ENCODE results near the gene SEMA5A. TPM values are rescaled to one million over a fixed set of nuclear protein-coding genes. Genes with fewer than 3 reads are reported as not detected.

SEMA5A gene
- total and polyA plus RNA-seq, 2 of the 8 experiments (the other 6 are each of a cell fraction or from before 2014, with no cell fraction given): 5.3 to 8.9 TPM

DNA sequence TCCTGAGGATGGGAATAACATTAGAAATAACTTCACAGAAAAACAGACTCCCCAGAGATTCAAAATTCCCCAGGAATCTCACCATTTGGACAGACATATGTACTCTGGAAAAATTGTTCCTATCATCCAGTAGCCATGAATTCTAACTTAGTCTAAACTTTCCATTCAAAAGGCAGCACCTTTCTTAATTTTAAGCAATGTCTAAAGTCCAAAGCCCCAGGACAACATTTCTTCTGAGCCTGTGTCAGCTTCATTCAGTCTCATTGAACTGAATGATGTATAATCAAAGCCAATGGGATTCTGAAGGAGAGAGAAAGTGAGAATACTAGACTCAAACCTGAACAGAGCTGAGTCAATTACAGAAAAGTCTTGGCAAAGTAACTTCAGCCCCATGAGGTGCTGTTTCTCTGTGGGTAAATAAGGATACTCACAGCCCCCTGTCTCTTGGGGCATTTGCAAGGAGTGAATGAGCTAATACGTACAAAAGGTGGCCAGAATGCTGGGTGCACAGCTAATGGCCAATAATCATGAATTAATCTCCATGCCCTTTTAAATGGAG is 140.6 kb downstream of the SEMA5A start:
- Histone ChIP-seq H2BK15ac (ENCODE audit: low read length) (no peak overlapping the region), H4K91ac (replicated peaks; ENCODE audit: insufficient read length, low read length) (no peak overlapping the region), H3K56ac (replicated peaks; ENCODE audit: insufficient read length, low read depth, low read length) (no peak overlapping the region), H3K27ac (ENCODE audit: low read depth, low read length) (no peak overlapping the region), H3K4me2 (ENCODE audit: insufficient read depth in 1 of 2, low read depth in 2 of 2, low read length in 2 of 2) (no peak overlapping the region), H4K8ac (ENCODE audit: extremely low read depth, insufficient read depth, low read length) (no peak overlapping the region), H3K4me3 (ENCODE audit: extremely low read depth in 1 of 4, insufficient read depth in 2 of 4, low read depth in 3 of 4, low read length in 4 of 4) (no peak overlapping the region), H3K27me3 (replicated peaks in 1 of 4; ENCODE audit: control insufficient read depth in 3 of 4, extremely low read depth in 1 of 4, insufficient read depth in 3 of 4, low read length in 3 of 4) (no peaks in the 10 kb centered on the region; a peak in 1 of 7 replicates), H2BK5ac (ENCODE audit: low read depth, low read length) (no peak overlapping the region), H3K9ac (replicated peaks in 1 of 4; ENCODE audit: extremely low read depth in 1 of 4, low read depth in 3 of 4, low read length in 3 of 4) (no peak overlapping the region), H2AK5ac (ENCODE audit: low read depth, low read length) (no peak overlapping the region), H3K23ac (ENCODE audit: insufficient read length) (no peak overlapping the region), H3K14ac (ENCODE audit: insufficient read length) (no peak overlapping the region), H4K20me1 (replicated peaks in 1 of 2; ENCODE audit: control insufficient read depth in 1 of 2, insufficient read depth in 2 of 2, low read length in 2 of 2) (peaks cover 0 to 4% of the 10 kb centered on the region in 2 experiments), H2BK12ac (ENCODE audit: low read depth, low read length) (no peak overlapping the region), H2BK20ac (ENCODE audit: low read length) (no peak overlapping the region), H3K79me1 (ENCODE audit: low read depth, low read length) (peaks cover 2% of the 10 kb centered on the region; the same call in 1 of the 2 replicates), H4K5ac (ENCODE audit: insufficient read length, low read depth, low read length) (no peak overlapping the region), H3K9me3 (ENCODE audit: insufficient read depth in 2 of 2, low read depth in 1 of 2, low read length in 1 of 2) (no peaks in the 10 kb centered on the region), H3K18ac (ENCODE audit: extremely low read depth, low read length) (no peak overlapping the region), H3K79me2 (ENCODE audit: control insufficient read depth in 1 of 2, insufficient read depth in 2 of 2, low read length in 2 of 2) (no peaks in the 10 kb centered on the region), H3K4ac (replicated peaks; ENCODE audit: insufficient read length, low read depth, low read length) (no peak overlapping the region), H2BK120ac (replicated peaks; ENCODE audit: low read depth, low read length) (no peak overlapping the region), H3K36me3 (ENCODE audit: control insufficient read depth in 2 of 4, insufficient read depth in 4 of 4, low read length in 3 of 4) (no peaks in the 10 kb centered on the region), H2AFZ (ENCODE audit: low read length) (no peak overlapping the region), H3K4me1 (replicated peaks in 1 of 4; ENCODE audit: control insufficient read depth in 3 of 4, insufficient read depth in 4 of 4, low read length in 3 of 4) (peaks cover 0 to 3% (median 1%) of the 10 kb centered on the region in 4 experiments; a peak in 3 of 7 replicates), H3K23me2 (ENCODE audit: low read depth, low read length) (peaks cover 5% of the 10 kb centered on the region; the same call in 1 of the 2 replicates)
- WGBS, 2 experiments (ENCODE audit: extremely low coverage in 1 of 2, insufficient coverage in 1 of 2, insufficient read length in 1 of 2, insufficient replicate concordance in 2 of 2, low coverage in 1 of 2, low lambda C conversion rate in 2 of 2, missing lambda C conversion rate in 1 of 2): 96% methylated on average over 1 of the region's 1 CpG; no CpG with 5 or more reads in 1 of the 2 experiments
- FAIRE-seq (no peak), DNase-seq (ENCODE audit: low read depth in 1 of 2, low spot score in 2 of 2) (no peak)
- POLR2A ChIA-PET (ENCODE audit: partially characterized antibody): no interaction called here
- CTCF ChIA-PET (ENCODE audit: partially characterized antibody): interaction anchor here (1.6 kb wide), 1 partner anchor 138 kb away, joined by 4 read pairs; no protein-coding TSS in a partner anchor
- no peak for TF ChIP-seq CHD1 (IDR thresholded peaks at IDR 0.05; ENCODE audit: low read depth, low read length)
- TF ChIP-seq, protein P1, sequence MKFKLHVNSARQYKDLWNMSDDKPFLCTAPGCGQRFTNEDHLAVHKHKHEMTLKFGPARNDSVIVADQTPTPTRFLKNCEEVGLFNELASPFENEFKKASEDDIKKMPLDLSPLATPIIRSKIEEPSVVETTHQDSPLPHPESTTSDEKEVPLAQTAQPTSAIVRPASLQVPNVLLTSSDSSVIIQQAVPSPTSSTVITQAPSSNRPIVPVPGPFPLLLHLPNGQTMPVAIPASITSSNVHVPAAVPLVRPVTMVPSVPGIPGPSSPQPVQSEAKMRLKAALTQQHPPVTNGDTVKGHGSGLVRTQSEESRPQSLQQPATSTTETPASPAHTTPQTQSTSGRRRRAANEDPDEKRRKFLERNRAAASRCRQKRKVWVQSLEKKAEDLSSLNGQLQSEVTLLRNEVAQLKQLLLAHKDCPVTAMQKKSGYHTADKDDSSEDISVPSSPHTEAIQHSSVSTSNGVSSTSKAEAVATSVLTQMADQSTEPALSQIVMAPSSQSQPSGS (IDR thresholded peaks at IDR 0.05; ENCODE audit: low read length): no peak
- no peak for TF ChIP-seq KDM4A (IDR thresholded peaks at IDR 0.05; ENCODE audit: low read depth, low read length, severe bottlenecking)
- no peak for TF ChIP-seq RXRA (IDR thresholded peaks at IDR 0.05; ENCODE audit: insufficient read depth, low read depth, low read length)
- no peak for TF ChIP-seq CHD2 (IDR thresholded peaks at IDR 0.05; ENCODE audit: low read length)
- no peak for TF ChIP-seq CTCF (IDR thresholded peaks at IDR 0.05; ENCODE audit: control extremely low read depth in 1 of 3, insufficient read depth in 1 of 3, low read depth in 1 of 3, low read length in 3 of 3)
- no peak for TF ChIP-seq KDM1A (IDR thresholded peaks at IDR 0.05; ENCODE audit: borderline replicate concordance, low read length)
- no peak for TF ChIP-seq SRF (IDR thresholded peaks at IDR 0.05; ENCODE audit: low read depth, low read length)
- TF ChIP-seq PHF8 (conservative IDR thresholded peaks at IDR 0.05; ENCODE audit: low read depth, low read length): no peak

All from H1 (cell line).